Measurements from ENCODE around the gene CLOCK. TPM values are rescaled to one million over a fixed set of nuclear protein-coding genes. Genes with fewer than 3 reads are reported as not detected.
A peak's percentile ranks its signal among the peaks of the same experiment; 100 is the strongest.

Gene CLOCK
- total and polyA plus RNA-seq, 2 experiments from 2014 or later: 9.6 to 29.3 TPM

GRCh38 chr4:55438314-55438713 lies 108.4 kb downstream of the CLOCK start:
- H3K36me3 ChIP-seq (replicated peaks; ENCODE audit: insufficient read depth, low read depth): no peaks in the 10 kb centered on the region
- WGBS (ENCODE audit: low lambda C conversion rate, missing lambda C conversion rate): 61% methylated on average over 2 of the region's 2 CpGs
- peaks cover 6% of the 10 kb centered on the region for H3K4me1 ChIP-seq (ENCODE audit: insufficient read depth)
- H3K4me2 ChIP-seq: peak overlapping the region; percentile 39
- no peak overlapping the region for H3K4me3 ChIP-seq
- H3K79me2 ChIP-seq: no peaks in the 10 kb centered on the region
- no peaks in the 10 kb centered on the region for H4K20me1 ChIP-seq (ENCODE audit: insufficient read depth, poor library complexity, severe bottlenecking)
- peak; percentile 34 for DNase-seq (ENCODE audit: low spot score)
- peak overlapping the region; percentile 95 for H3K27ac ChIP-seq
- no peaks in the 10 kb centered on the region for H3K9me3 ChIP-seq (ENCODE audit: low read depth)
- TF ChIP-seq EZH2 (IDR thresholded peaks at IDR 0.05; ENCODE audit: borderline replicate concordance): no peak
- no peak for TF ChIP-seq CTCF (IDR thresholded peaks at IDR 0.05; ENCODE audit: poor library complexity)
- TF ChIP-seq EZH2phosphoT487 (IDR thresholded peaks at IDR 0.05; ENCODE audit: low read depth, severe bottlenecking, unreplicated experiment): no peak
- H3K27me3 ChIP-seq: no peaks in the 10 kb centered on the region
- no peaks in the 10 kb centered on the region for H3K9me2 ChIP-seq (replicated peaks; ENCODE audit: insufficient read depth)
- H2AFZ ChIP-seq: no peak overlapping the region

- H3K27ac ChIP-seq: peak overlapping the region; percentile 95
- WGBS (ENCODE audit: low lambda C conversion rate, missing lambda C conversion rate): 84% methylated on average over 3 of the region's 3 CpGs
- no peaks in the 10 kb centered on the region for H3K9me2 ChIP-seq (replicated peaks; ENCODE audit: insufficient read depth)
These were observed 108.9 kb downstream of the CLOCK start for GRCh38 chr4:55437823-55438222.

DNA sequence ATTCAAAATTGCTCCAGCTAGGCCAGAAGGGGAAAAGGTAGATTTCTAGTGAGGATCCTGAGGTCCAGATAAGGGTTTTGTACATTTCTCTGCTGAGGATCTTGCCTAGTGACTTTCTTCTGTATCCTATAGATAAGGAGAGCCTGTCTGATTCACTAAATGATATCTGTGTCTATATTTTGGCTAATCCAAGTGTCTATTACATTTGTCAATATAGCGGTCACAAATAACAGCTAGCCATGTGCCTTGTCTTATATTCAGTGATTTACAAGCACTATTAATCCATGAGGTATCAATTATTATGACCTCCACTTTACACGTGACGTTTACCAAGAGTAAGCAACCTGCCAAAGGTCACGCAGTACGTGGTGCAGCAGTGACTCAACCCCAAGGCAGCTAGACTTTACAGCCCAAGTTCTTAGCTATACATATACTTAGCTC lies 109.3 kb downstream of the CLOCK start:
- Histone ChIP-seq H3K79me2 (no peaks in the 10 kb centered on the region), H3K27me3 (no peaks in the 10 kb centered on the region), H3K9me3 (ENCODE audit: low read depth) (no peaks in the 10 kb centered on the region), H3K9me2 (replicated peaks; ENCODE audit: insufficient read depth) (no peaks in the 10 kb centered on the region), H3K27ac (peak overlapping the region; percentile 95), H2AFZ (no peak overlapping the region), H3K36me3 (replicated peaks; ENCODE audit: insufficient read depth, low read depth) (no peaks in the 10 kb centered on the region), H3K4me1 (ENCODE audit: insufficient read depth) (peaks cover 6% of the 10 kb centered on the region), H3K4me2 (peak overlapping the region; percentile 34), H3K4me3 (no peak overlapping the region), H4K20me1 (ENCODE audit: insufficient read depth, poor library complexity, severe bottlenecking) (no peaks in the 10 kb centered on the region)
- DNase-seq (ENCODE audit: low spot score): peak; percentile 67
- 58% methylated on average over 5 of the region's 5 CpGs for WGBS (ENCODE audit: low lambda C conversion rate, missing lambda C conversion rate)
- TF ChIP-seq EZH2 (IDR thresholded peaks at IDR 0.05; ENCODE audit: borderline replicate concordance) (no peak), EZH2phosphoT487 (IDR thresholded peaks at IDR 0.05; ENCODE audit: low read depth, severe bottlenecking, unreplicated experiment) (no peak), CTCF (IDR thresholded peaks at IDR 0.05; ENCODE audit: poor library complexity) (no peak)

More at GRCh38 chr4:55437823-55438222, 108.9 kb downstream of the CLOCK start:
- Histone ChIP-seq H3K27me3 (no peaks in the 10 kb centered on the region), H2AFZ (no peak overlapping the region), H3K4me1 (ENCODE audit: insufficient read depth) (peaks cover 6% of the 10 kb centered on the region), H3K79me2 (no peaks in the 10 kb centered on the region), H3K36me3 (replicated peaks; ENCODE audit: insufficient read depth, low read depth) (no peaks in the 10 kb centered on the region), H4K20me1 (ENCODE audit: insufficient read depth, poor library complexity, severe bottlenecking) (no peaks in the 10 kb centered on the region), H3K9me3 (ENCODE audit: low read depth) (no peaks in the 10 kb centered on the region), H3K4me2 (peak overlapping the region; percentile 34), H3K4me3 (no peak overlapping the region)
- DNase-seq (ENCODE audit: low spot score): no peak
- no peak for TF ChIP-seq EZH2phosphoT487 (IDR thresholded peaks at IDR 0.05; ENCODE audit: low read depth, severe bottlenecking, unreplicated experiment)
- no peak for TF ChIP-seq CTCF (IDR thresholded peaks at IDR 0.05; ENCODE audit: poor library complexity)
- TF ChIP-seq EZH2 (IDR thresholded peaks at IDR 0.05; ENCODE audit: borderline replicate concordance): no peak
